ENCODE measurements around the gene TIPIN. TPM values are rescaled to one million over a fixed set of nuclear protein-coding genes. Genes with fewer than 3 reads are reported as not detected.
"Not testable (repeated sequence)": the region's sequence is repeated elsewhere in the genome, so short reads cannot be mapped to it uniquely, and the experiment has no call there.

Gene TIPIN
- total and polyA plus RNA-seq, 5 donors = 3.2 to 7.4 (median 3.8) TPM

DNA sequence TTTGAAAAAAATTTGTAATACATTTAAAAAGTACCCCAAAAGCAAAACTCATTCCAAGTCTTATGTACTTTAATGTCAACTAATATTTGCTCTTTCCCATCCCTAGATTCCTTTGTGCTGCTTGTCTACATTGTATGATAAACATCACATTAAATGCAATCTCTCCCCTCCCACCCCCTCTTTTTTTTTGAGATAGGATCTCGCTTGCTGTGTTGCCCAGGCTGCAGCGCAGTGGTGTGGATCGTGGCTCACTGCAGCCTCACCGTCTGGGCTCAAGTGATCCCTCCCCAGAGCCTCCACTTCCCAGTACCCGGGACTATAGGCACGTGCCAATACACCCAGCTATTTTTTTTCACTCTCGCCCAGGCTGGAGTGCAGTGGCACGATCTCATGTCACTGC is 42.8 kb upstream of the TIPIN start:
- no peak for ATAC-seq
- no peaks in the 10 kb centered on the region for H3K27me3 ChIP-seq (ENCODE audit: control insufficient read depth, insufficient read depth)
- no peak overlapping the region for H3K27ac ChIP-seq (ENCODE audit: low read length)
- H3K4me3 ChIP-seq (ENCODE audit: low read length) = no peak overlapping the region
- peaks cover 2% of the 10 kb centered on the region for H3K4me1 ChIP-seq (ENCODE audit: control insufficient read depth, insufficient read depth, low read length)
- H3K9me3 ChIP-seq (ENCODE audit: control insufficient read depth, low read length) = no peaks in the 10 kb centered on the region
- 91% methylated on average over 8 of the region's 8 CpGs for WGBS
- DNase-seq = no peak
- intact Hi-C loops (cut with DNase I) = loop anchor here in 1 of 4 donors (10.0 kb wide), 1 partner anchor 96 kb away; the partner anchor contains the start of gene SNAPC5

GRCh38 chr15:66394915-66395314 is 38.4 kb upstream of the TIPIN start:
- H3K9me3 ChIP-seq (ENCODE audit: control insufficient read depth, low read length) = no peaks in the 10 kb centered on the region
- ATAC-seq (no peak), DNase-seq (no peak)
- peaks cover 2% of the 10 kb centered on the region for H3K4me1 ChIP-seq (ENCODE audit: control insufficient read depth, insufficient read depth, low read length)
- H3K27ac ChIP-seq (ENCODE audit: low read length) = no peak overlapping the region
- no peak overlapping the region for H3K4me3 ChIP-seq (ENCODE audit: low read length)
- 98% methylated on average over 1 of the region's 1 CpG for WGBS
- intact Hi-C loops (cut with DNase I) = loop anchor here in 2 of 4 donors (5.0 to 10.0 kb wide), 2 partner anchors 92 to 100 kb away; partner anchors contain the start of gene SNAPC5 (in 1 of the 2)
- H3K27me3 ChIP-seq (ENCODE audit: control insufficient read depth, insufficient read depth) = no peaks in the 10 kb centered on the region

GRCh38 chr15:66394472-66394871 is 38.0 kb upstream of the TIPIN start:
- H3K4me1 ChIP-seq (ENCODE audit: control insufficient read depth, insufficient read depth, low read length) = peaks cover 2% of the 10 kb centered on the region
- ATAC-seq = no peak
- intact Hi-C loops (cut with DNase I) = loop anchor here in 2 of 4 donors (5.0 to 10.0 kb wide), 2 partner anchors 93 to 100 kb away; partner anchors contain the start of gene SNAPC5 (in 1 of the 2)

DNA sequence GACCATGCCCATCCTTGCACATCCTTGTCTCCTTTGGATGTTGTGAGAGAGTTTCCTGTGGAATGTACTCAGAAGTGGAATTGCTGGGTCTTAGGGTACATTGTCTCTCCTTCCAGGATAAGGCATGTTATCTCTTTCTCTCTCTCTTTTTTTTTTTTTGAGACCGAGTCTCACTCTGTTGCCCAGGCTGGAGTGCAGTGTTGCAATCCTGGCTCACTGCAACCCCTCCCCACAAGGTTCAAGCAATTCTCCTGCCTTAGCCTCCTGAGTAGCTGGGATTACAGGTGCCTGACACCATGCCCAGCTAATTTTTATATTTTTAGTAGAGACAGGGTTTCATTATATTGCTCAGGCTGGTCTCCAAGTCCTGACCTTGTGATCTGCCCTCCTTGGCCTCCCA is 36.6 kb upstream of the TIPIN start:
- not testable (repeated sequence) for H3K27ac ChIP-seq (ENCODE audit: low read length); DNase-seq; H3K27me3 ChIP-seq (ENCODE audit: control insufficient read depth, insufficient read depth); H3K4me3 ChIP-seq (ENCODE audit: low read length); ATAC-seq; H3K9me3 ChIP-seq (ENCODE audit: control insufficient read depth, low read length); H3K4me1 ChIP-seq (ENCODE audit: control insufficient read depth, insufficient read depth, low read length)
- intact Hi-C loops (cut with DNase I) = loop anchor here in 2 of 4 donors (5.0 to 10.0 kb wide), 2 partner anchors 94 to 102 kb away; partner anchors contain the start of gene SNAPC5 (in 1 of the 2)
- 79% methylated on average over 1 of the region's 1 CpG for WGBS

More at GRCh38 chr15:66394472-66394871, 38.0 kb upstream of the TIPIN start:
- Histone ChIP-seq H3K27ac (ENCODE audit: low read length) (no peak overlapping the region), H3K9me3 (ENCODE audit: control insufficient read depth, low read length) (no peaks in the 10 kb centered on the region), H3K27me3 (ENCODE audit: control insufficient read depth, insufficient read depth) (no peaks in the 10 kb centered on the region), H3K4me3 (ENCODE audit: low read length) (no peak overlapping the region)
- WGBS = 91% methylated on average over 1 of the region's 1 CpG
- no peak for DNase-seq

DNA sequence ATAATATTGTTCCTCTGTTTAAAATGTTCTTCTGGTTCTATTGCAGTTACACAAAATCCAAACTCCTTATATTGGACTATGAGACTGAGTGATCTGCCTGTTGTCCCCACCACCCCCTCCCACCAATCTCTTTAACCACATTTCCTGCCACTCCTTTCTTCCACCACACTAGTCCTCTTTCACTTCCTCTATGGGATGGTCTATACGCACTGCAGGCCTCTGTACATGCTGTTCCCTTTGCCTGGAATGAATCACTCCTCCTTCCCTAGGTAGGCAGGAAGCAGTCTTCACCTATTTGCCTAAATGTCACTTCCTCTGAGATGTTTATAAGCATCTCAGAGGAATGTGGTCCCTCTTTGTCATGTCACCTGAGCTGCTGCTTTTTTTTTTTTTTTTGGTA is 34.2 kb upstream of the TIPIN start:
- WGBS = 57% methylated on average over 1 of the region's 1 CpG
- DNase-seq (no peak), ATAC-seq (no peak)
- Histone ChIP-seq H3K4me1 (ENCODE audit: control insufficient read depth, insufficient read depth, low read length) (peaks cover 6% of the 10 kb centered on the region), H3K9me3 (ENCODE audit: control insufficient read depth, low read length) (no peaks in the 10 kb centered on the region), H3K4me3 (ENCODE audit: low read length) (no peak overlapping the region), H3K27ac (ENCODE audit: low read length) (no peak overlapping the region), H3K27me3 (ENCODE audit: control insufficient read depth, insufficient read depth) (no peaks in the 10 kb centered on the region)
- intact Hi-C loops (cut with DNase I) = loop anchor here in 2 of 4 donors (5.0 to 10.0 kb wide), 2 partner anchors 97 to 104 kb away; partner anchors contain the start of gene SNAPC5 (in 1 of the 2)

DNA sequence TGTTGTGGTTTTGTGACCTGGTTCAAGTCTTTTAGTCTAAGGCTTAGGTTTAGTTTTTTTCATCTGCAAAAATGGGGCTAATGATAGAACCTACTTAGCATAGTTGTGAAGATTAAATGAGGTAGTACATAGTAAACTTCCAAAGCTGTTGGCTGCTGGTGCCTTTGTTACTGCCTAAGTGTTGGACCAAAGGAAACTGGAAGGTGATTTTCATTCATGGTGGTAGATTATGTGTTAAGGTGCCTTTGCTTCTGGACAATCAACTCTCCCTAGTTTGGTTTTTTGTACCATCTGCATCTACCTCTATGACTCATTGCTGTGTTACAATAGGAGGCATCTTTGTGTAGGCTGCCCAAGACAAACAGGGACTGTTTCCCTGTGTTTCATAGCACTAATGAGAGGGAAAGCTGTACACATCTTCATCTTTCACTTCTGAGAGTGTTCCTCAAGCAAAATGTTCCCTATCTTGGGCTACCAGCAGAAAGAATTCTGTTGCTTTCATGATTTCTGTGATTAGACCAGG is 33.4 kb upstream of the TIPIN start:
- DNase-seq (no peak), ATAC-seq (no peak)
- intact Hi-C loops (cut with DNase I) = loop anchor here in 3 of 4 donors (5.0 to 10.0 kb wide), 2 partner anchors 97 to 105 kb away; partner anchors contain the start of gene SNAPC5 (in 2 of the 3)
- Histone ChIP-seq H3K9me3 (ENCODE audit: control insufficient read depth, low read length) (no peaks in the 10 kb centered on the region), H3K27ac (ENCODE audit: low read length) (no peak overlapping the region), H3K4me1 (ENCODE audit: control insufficient read depth, insufficient read depth, low read length) (peaks cover 6% of the 10 kb centered on the region), H3K27me3 (ENCODE audit: control insufficient read depth, insufficient read depth) (no peaks in the 10 kb centered on the region), H3K4me3 (ENCODE audit: low read length) (no peak overlapping the region)

- Histone ChIP-seq H3K27me3 (ENCODE audit: control insufficient read depth, insufficient read depth) (no peaks in the 10 kb centered on the region), H3K4me1 (ENCODE audit: control insufficient read depth, insufficient read depth, low read length) (peaks cover 6% of the 10 kb centered on the region), H3K9me3 (ENCODE audit: control insufficient read depth, low read length) (no peaks in the 10 kb centered on the region), H3K27ac (ENCODE audit: low read length) (no peak overlapping the region), H3K4me3 (ENCODE audit: low read length) (no peak overlapping the region)
- DNase-seq = no peak
- no peak for ATAC-seq
- intact Hi-C loops (cut with DNase I) = loop anchor here in 1 of 4 donors (10.0 kb wide), 1 partner anchor 106 kb away; the partner anchor contains the start of gene SNAPC5
- 91% methylated on average over 14 of the region's 14 CpGs for WGBS
These were observed 32.8 kb upstream of the TIPIN start for GRCh38 chr15:66389098-66389858.

- Histone ChIP-seq H3K9me3 (ENCODE audit: control insufficient read depth, low read length) (no peaks in the 10 kb centered on the region), H3K4me1 (ENCODE audit: control insufficient read depth, insufficient read depth, low read length) (peaks cover 6% of the 10 kb centered on the region), H3K27me3 (ENCODE audit: control insufficient read depth, insufficient read depth) (no peaks in the 10 kb centered on the region), H3K27ac (ENCODE audit: low read length) (no peak overlapping the region), H3K4me3 (ENCODE audit: low read length) (no peak overlapping the region)
- no peak for DNase-seq
- intact Hi-C loops (cut with DNase I) = loop anchor here in 1 of 4 donors (10.0 kb wide), 1 partner anchor 106 kb away; the partner anchor contains the start of gene SNAPC5
- WGBS = 80% methylated on average over 5 of the region's 5 CpGs
- ATAC-seq = no peak
These were observed 32.1 kb upstream of the TIPIN start for GRCh38 chr15:66388576-66388975.

DNA sequence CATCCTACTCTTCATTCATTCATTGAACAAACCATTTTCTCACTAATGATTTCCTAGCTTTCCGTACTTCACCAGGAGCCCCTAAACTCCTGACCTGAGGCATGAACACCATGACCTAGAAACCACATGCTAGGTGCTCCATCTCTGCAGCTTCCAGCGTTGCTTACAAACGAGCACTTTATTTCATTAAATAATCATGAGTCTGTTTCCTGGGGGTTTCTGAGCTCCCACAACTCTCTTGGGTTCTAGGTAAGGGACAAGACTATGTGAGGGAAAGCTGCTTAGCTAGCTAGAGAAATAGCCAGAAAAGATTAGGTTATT is 31.5 kb upstream of the TIPIN start:
- 20% methylated on average over 3 of the region's 3 CpGs for WGBS
- H3K27me3 ChIP-seq (ENCODE audit: control insufficient read depth, insufficient read depth) = no peaks in the 10 kb centered on the region
- ATAC-seq (no peak), DNase-seq (no peak)
- H3K9me3 ChIP-seq (ENCODE audit: control insufficient read depth, low read length) = no peaks in the 10 kb centered on the region
- intact Hi-C loops (cut with DNase I) = loop anchor here in 1 of 4 donors (10.0 kb wide), 1 partner anchor 107 kb away; the partner anchor contains the start of gene SNAPC5
- H3K4me3 ChIP-seq (ENCODE audit: low read length) = peak overlapping the region; percentile 92
- peak overlapping the region; percentile 79 for H3K27ac ChIP-seq (ENCODE audit: low read length)
- H3K4me1 ChIP-seq (ENCODE audit: control insufficient read depth, insufficient read depth, low read length) = peaks cover 6% of the 10 kb centered on the region

GRCh38 chr15:66387163-66388042 is 30.9 kb upstream of the TIPIN start:
- Histone ChIP-seq H3K27me3 (ENCODE audit: control insufficient read depth, insufficient read depth) (no peaks in the 10 kb centered on the region), H3K9me3 (ENCODE audit: control insufficient read depth, low read length) (no peaks in the 10 kb centered on the region), H3K4me1 (ENCODE audit: control insufficient read depth, insufficient read depth, low read length) (peaks cover 6% of the 10 kb centered on the region), H3K4me3 (ENCODE audit: low read length) (peak overlapping the region; percentile 92), H3K27ac (ENCODE audit: low read length) (peak overlapping the region; percentile 79)
- intact Hi-C loops (cut with DNase I) = loop anchor here in 2 of 4 donors (2.0 to 10.0 kb wide), 2 partner anchors 107 to 117 kb away; partner anchors contain the start of genes RPL4 (in 1 of the 2), SNAPC5 (in 1 of the 2) and ZWILCH (in 1 of the 2)
- ATAC-seq (peak; percentile 46 to 64), DNase-seq (peak; percentile 74 to 85 (median 83))
- under 1% methylated on average over 62 of the region's 62 CpGs for WGBS

Data from right cardiac atrium (tissue), 5 donors.